Measurements from ENCODE around the gene HS3ST1.

The HS3ST1 gene

DNA sequence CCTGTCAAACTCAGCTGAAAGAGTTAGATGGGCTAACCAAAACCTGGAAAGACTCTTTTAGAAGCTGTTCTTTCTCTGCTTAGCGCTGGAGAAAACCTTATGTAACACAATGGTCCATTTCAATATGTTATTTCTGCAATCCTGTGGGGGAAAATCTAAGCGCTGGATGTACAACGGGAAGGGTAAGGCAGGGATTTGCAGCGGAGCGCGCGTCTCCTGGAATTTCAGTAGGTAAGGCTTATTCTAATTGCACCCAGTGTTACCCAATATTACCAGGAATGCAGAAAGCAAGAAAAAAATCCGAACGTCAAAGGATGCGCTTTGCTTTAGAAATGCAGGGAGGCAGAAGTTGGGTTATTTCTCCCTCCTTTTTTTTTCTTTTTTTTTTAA, 2.0 kb downstream of the HS3ST1 start:
- no peak overlapping the region for H3K4me3 ChIP-seq (replicated peaks; ENCODE audit: insufficient read depth, low read length)
- peaks cover 27% of the 10 kb centered on the region for H3K27me3 ChIP-seq (ENCODE audit: insufficient read depth, poor library complexity, severe bottlenecking)
- H3K27ac ChIP-seq (replicated peaks) = no peak overlapping the region
- no peak for TF ChIP-seq SPI1 (IDR thresholded peaks at IDR 0.05; ENCODE audit: borderline replicate concordance, low read depth)
- TF ChIP-seq, protein P1, sequence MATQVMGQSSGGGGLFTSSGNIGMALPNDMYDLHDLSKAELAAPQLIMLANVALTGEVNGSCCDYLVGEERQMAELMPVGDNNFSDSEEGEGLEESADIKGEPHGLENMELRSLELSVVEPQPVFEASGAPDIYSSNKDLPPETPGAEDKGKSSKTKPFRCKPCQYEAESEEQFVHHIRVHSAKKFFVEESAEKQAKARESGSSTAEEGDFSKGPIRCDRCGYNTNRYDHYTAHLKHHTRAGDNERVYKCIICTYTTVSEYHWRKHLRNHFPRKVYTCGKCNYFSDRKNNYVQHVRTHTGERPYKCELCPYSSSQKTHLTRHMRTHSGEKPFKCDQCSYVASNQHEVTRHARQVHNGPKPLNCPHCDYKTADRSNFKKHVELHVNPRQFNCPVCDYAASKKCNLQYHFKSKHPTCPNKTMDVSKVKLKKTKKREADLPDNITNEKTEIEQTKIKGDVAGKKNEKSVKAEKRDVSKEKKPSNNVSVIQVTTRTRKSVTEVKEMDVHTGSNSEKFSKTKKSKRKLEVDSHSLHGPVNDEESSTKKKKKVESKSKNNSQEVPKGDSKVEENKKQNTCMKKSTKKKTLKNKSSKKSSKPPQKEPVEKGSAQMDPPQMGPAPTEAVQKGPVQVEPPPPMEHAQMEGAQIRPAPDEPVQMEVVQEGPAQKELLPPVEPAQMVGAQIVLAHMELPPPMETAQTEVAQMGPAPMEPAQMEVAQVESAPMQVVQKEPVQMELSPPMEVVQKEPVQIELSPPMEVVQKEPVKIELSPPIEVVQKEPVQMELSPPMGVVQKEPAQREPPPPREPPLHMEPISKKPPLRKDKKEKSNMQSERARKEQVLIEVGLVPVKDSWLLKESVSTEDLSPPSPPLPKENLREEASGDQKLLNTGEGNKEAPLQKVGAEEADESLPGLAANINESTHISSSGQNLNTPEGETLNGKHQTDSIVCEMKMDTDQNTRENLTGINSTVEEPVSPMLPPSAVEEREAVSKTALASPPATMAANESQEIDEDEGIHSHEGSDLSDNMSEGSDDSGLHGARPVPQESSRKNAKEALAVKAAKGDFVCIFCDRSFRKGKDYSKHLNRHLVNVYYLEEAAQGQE (IDR thresholded peaks at IDR 0.05; ENCODE audit: insufficient replicate concordance, low read depth) = no peak
- no peak for TF ChIP-seq GABPA (IDR thresholded peaks at IDR 0.05; ENCODE audit: low read depth)
- TF ChIP-seq, protein P2, sequence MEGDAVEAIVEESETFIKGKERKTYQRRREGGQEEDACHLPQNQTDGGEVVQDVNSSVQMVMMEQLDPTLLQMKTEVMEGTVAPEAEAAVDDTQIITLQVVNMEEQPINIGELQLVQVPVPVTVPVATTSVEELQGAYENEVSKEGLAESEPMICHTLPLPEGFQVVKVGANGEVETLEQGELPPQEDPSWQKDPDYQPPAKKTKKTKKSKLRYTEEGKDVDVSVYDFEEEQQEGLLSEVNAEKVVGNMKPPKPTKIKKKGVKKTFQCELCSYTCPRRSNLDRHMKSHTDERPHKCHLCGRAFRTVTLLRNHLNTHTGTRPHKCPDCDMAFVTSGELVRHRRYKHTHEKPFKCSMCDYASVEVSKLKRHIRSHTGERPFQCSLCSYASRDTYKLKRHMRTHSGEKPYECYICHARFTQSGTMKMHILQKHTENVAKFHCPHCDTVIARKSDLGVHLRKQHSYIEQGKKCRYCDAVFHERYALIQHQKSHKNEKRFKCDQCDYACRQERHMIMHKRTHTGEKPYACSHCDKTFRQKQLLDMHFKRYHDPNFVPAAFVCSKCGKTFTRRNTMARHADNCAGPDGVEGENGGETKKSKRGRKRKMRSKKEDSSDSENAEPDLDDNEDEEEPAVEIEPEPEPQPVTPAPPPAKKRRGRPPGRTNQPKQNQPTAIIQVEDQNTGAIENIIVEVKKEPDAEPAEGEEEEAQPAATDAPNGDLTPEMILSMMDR (IDR thresholded peaks at IDR 0.05; ENCODE audit: insufficient read depth, low read length) = no peak
- TF ChIP-seq POLR2AphosphoS5 (IDR thresholded peaks at IDR 0.05; ENCODE audit: low read depth) = no peak
- DNase-seq (ENCODE audit: low read depth in 1 of 2, low spot score in 1 of 2) = no peak

DNA sequence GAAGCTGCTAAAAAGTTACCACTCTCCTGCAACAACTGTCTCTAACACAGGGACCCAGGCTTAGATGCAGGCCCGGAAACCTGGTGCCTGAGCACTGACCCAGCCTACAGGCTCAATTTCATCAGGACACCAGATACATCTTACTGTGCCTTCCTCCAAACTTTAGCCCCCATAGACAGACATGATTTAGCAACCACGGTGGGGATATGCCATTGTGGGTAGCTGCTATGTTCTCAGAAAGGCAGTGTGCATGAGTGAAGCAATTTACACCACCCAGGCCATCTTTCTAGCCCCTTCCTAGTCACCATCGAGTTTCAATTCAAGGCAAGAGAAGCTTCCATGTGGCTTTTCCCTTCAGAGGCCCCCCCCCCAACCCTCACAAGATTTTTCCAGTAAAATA, 2.7 kb downstream of the HS3ST1 start:
- TF ChIP-seq, protein P2 (IDR thresholded peaks at IDR 0.05; ENCODE audit: insufficient read depth, low read length) = no peak
- TF ChIP-seq GABPA (IDR thresholded peaks at IDR 0.05; ENCODE audit: low read depth) (no peak), POLR2AphosphoS5 (IDR thresholded peaks at IDR 0.05; ENCODE audit: low read depth) (no peak), SPI1 (IDR thresholded peaks at IDR 0.05; ENCODE audit: borderline replicate concordance, low read depth) (no peak)
- TF ChIP-seq, protein P1 (IDR thresholded peaks at IDR 0.05; ENCODE audit: insufficient replicate concordance, low read depth) = no peak
- H3K27me3 ChIP-seq (ENCODE audit: insufficient read depth, poor library complexity, severe bottlenecking) = peaks cover 23% of the 10 kb centered on the region
- no peak for DNase-seq (ENCODE audit: low read depth in 1 of 2, low spot score in 1 of 2)
- no peak overlapping the region for H3K27ac ChIP-seq (replicated peaks)
- no peak overlapping the region for H3K4me3 ChIP-seq (replicated peaks; ENCODE audit: insufficient read depth, low read length)

DNA sequence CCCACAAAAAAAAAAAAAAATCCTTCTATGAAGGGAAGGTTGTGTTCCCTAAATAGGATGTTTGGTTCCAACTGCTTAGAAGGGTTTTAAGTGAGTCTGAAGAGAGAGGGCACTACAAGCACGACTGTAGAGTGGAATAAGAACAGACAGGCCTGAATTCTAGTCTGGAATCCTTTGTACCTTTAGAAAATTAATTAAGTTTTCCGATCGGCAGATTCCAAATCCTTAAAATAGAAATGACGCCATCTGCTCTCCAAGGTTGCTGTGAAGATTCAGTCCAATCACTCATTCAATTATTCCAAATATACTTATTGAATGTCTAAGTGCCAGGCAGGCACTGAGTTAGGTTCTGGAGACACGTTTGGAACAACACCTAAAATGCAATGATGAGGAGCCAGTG, 3.8 kb downstream of the HS3ST1 start:
- no peak overlapping the region for H3K27ac ChIP-seq (replicated peaks)
- TF ChIP-seq POLR2AphosphoS5 (IDR thresholded peaks at IDR 0.05; ENCODE audit: low read depth) (no peak), SPI1 (IDR thresholded peaks at IDR 0.05; ENCODE audit: borderline replicate concordance, low read depth) (no peak), GABPA (IDR thresholded peaks at IDR 0.05; ENCODE audit: low read depth) (no peak)
- TF ChIP-seq, protein P2 (IDR thresholded peaks at IDR 0.05; ENCODE audit: insufficient read depth, low read length) = no peak
- TF ChIP-seq, protein P1 (IDR thresholded peaks at IDR 0.05; ENCODE audit: insufficient replicate concordance, low read depth) = no peak

More for the DNA sequence above, 3.8 kb downstream of the HS3ST1 start:
- Histone ChIP-seq H3K4me3 (replicated peaks; ENCODE audit: insufficient read depth, low read length) (no peak overlapping the region), H3K27me3 (ENCODE audit: insufficient read depth, poor library complexity, severe bottlenecking) (peaks cover 23% of the 10 kb centered on the region)
- DNase-seq (ENCODE audit: low read depth in 1 of 2, low spot score in 1 of 2) = no peak

All from HL-60 (cell line).